VCaP (cell line): ENCODE results near the gene STX5.
A peak's percentile ranks its signal among the peaks of the same experiment; 100 is the strongest.

Experiments used
- H3K27ac ChIP-seq: fragments of 450-650 bp; 2 replicates; pipeline ENCODE4 v1.5.1; 2017
- CTCF ChIP-seq: fragments of 450-650 bp; conservative IDR thresholded peaks from 2 replicates; pipeline ENCODE4 v1.5.1; 2017; ENCODE audit warnings: mild to moderate bottlenecking, moderate library complexity

Gene STX5

GRCh38 chr11:62805961-62806441 lies 25.9 kb downstream of the STX5 start:
- H3K27ac ChIP-seq: peak overlapping the region; percentile 80
- TF ChIP-seq CTCF: no peak

- H3K27ac ChIP-seq: peak within 1 kb of the TSS; percentile 80
- TF ChIP-seq CTCF: peak; percentile 6; the same call in 1 of the 2 replicates
Observed at GRCh38 chr11:62805076-62805892, 26.6 kb downstream of the STX5 start, which contains the start of gene NXF1. Gene NXF1, minus strand, starts transcription at chr11:62805440. Its CDS starts 84 bp downstream, at chr11:62805356.

GRCh38 chr11:62804310-62805075 lies 27.4 kb downstream of the STX5 start:
- no peak for TF ChIP-seq CTCF
- peak overlapping the region; percentile 80 for H3K27ac ChIP-seq

- H3K27ac ChIP-seq: no peak overlapping the region
- TF ChIP-seq CTCF: no peak
Observed at GRCh38 chr11:62801071-62801470, 30.8 kb downstream of the STX5 start.

GRCh38 chr11:62799486-62799885 lies 32.4 kb downstream of the STX5 start:
- H3K27ac ChIP-seq: no peak overlapping the region
- no peak for TF ChIP-seq CTCF

GRCh38 chr11:62796281-62796680 lies 35.6 kb downstream of the STX5 start:
- no peak overlapping the region for H3K27ac ChIP-seq
- no peak for TF ChIP-seq CTCF

- H3K27ac ChIP-seq: peak overlapping the region; percentile 96; the same call in 1 of the 2 replicates
- no peak for TF ChIP-seq CTCF
Observed at GRCh38 chr11:62794201-62794775, 37.6 kb downstream of the STX5 start.
